ENCODE data around the gene FAM151A.

The FAM151A gene

GRCh38 chr1:54604051-54604450 is 19.3 kb downstream of the FAM151A start:
- DNase-seq (ENCODE audit: low spot score) = no peak

- DNase-seq (ENCODE audit: low spot score) = no peak
Observed at GRCh38 chr1:54603241-54603640, 20.1 kb downstream of the FAM151A start.

- no peak for DNase-seq (ENCODE audit: low spot score)
Observed at GRCh38 chr1:54602554-54602953, 20.8 kb downstream of the FAM151A start.

- DNase-seq (ENCODE audit: low spot score) = no peak
Observed at GRCh38 chr1:54601730-54602129, 21.6 kb downstream of the FAM151A start.

GRCh38 chr1:54600947-54601721 is 22.2 kb downstream of the FAM151A start:
- no peak for DNase-seq (ENCODE audit: low spot score)

GRCh38 chr1:54599211-54599823 is 24.0 kb downstream of the FAM151A start:
- DNase-seq (ENCODE audit: low spot score) = no peak

- no peak for DNase-seq (ENCODE audit: low spot score)
Observed at GRCh38 chr1:54597455-54598030, 25.8 kb downstream of the FAM151A start.

GRCh38 chr1:54596756-54597155 is 26.6 kb downstream of the FAM151A start:
- DNase-seq (ENCODE audit: low spot score) = no peak

- DNase-seq (ENCODE audit: low spot score) = no peak
Observed at GRCh38 chr1:54595956-54596498, 27.3 kb downstream of the FAM151A start.

GRCh38 chr1:54594463-54594862 is 28.9 kb downstream of the FAM151A start:
- no peak for DNase-seq (ENCODE audit: low spot score)

GRCh38 chr1:54593571-54594160 is 29.7 kb downstream of the FAM151A start:
- no peak for DNase-seq (ENCODE audit: low spot score)

GRCh38 chr1:54591127-54591756 is 32.1 kb downstream of the FAM151A start:
- peak; percentile 31 for DNase-seq (ENCODE audit: low spot score)

- no peak for DNase-seq (ENCODE audit: low spot score)
Observed at GRCh38 chr1:54588377-54588776, 34.9 kb downstream of the FAM151A start.

- no peak for DNase-seq (ENCODE audit: low spot score)
Observed at GRCh38 chr1:54585181-54586066, 37.9 kb downstream of the FAM151A start.

- no peak for DNase-seq (ENCODE audit: low spot score)
Observed at GRCh38 chr1:54584575-54584974, 38.8 kb downstream of the FAM151A start.

GRCh38 chr1:54583871-54584270 is 39.5 kb downstream of the FAM151A start:
- no peak for DNase-seq (ENCODE audit: low spot score)

- no peak for DNase-seq (ENCODE audit: low spot score)
Observed at GRCh38 chr1:54583307-54583686, 40.0 kb downstream of the FAM151A start.

GRCh38 chr1:54582566-54583306 is 40.6 kb downstream of the FAM151A start:
- DNase-seq (ENCODE audit: low spot score) = no peak

- DNase-seq (ENCODE audit: low spot score) = peak; percentile 98
Observed at GRCh38 chr1:54581621-54582035, 41.7 kb downstream of the FAM151A start.

GRCh38 chr1:54580856-54581550 is 42.3 kb downstream of the FAM151A start:
- no peak for DNase-seq (ENCODE audit: low spot score)
